ENCODE measurements around the gene ARHGEF1.
A peak's percentile ranks its signal among the peaks of the same experiment; 100 is the strongest.

ARHGEF1 gene

GRCh38 chr19:41849067-41849466 lies 33.9 kb upstream of the ARHGEF1 start:
- DNase-seq (ENCODE audit: low read depth): no peak
- no peak for TF ChIP-seq CTCF (IDR thresholded peaks at IDR 0.05; ENCODE audit: low read depth, low read length)
- no peak for TF ChIP-seq MYC (IDR thresholded peaks at IDR 0.05; ENCODE audit: low read depth, low read length)
- TF ChIP-seq POLR2A (IDR thresholded peaks at IDR 0.05; ENCODE audit: extremely low read depth, insufficient read length): no peak
- TF ChIP-seq MAX (IDR thresholded peaks at IDR 0.05; ENCODE audit: low read depth, low read length): no peak
- no peak overlapping the region for H3K4me3 ChIP-seq (ENCODE audit: low read depth, low read length)

DNA sequence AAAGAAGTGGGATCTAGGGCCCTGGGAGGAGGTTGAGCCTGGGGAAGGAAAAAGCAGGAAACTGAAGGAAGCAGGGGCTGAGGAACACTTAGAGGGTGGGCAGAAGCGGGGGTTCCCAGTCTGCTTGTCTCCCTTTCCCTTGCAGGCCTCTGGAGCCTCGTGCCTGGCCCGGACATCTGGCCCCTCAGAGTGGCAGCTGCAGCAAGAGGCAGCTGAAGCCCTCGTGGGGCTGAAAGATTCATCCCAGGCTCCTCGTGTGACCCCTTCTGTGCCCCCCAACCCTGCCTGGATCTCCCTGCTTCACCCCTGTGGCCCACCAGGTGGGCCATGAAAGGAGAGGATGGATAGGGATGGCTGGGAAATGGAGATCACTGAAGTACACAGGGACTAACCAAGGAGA lies 32.6 kb upstream of the ARHGEF1 start:
- DNase-seq (ENCODE audit: low read depth): no peak
- no peak overlapping the region for H3K4me3 ChIP-seq (ENCODE audit: low read depth, low read length)
- TF ChIP-seq CTCF (IDR thresholded peaks at IDR 0.05; ENCODE audit: low read depth, low read length): no peak
- TF ChIP-seq MAX (IDR thresholded peaks at IDR 0.05; ENCODE audit: low read depth, low read length): no peak
- TF ChIP-seq POLR2A (IDR thresholded peaks at IDR 0.05; ENCODE audit: extremely low read depth, insufficient read length): no peak
- no peak for TF ChIP-seq MYC (IDR thresholded peaks at IDR 0.05; ENCODE audit: low read depth, low read length)

GRCh38 chr19:41851456-41851855 lies 31.5 kb upstream of the ARHGEF1 start:
- no peak overlapping the region for H3K4me3 ChIP-seq (ENCODE audit: low read depth, low read length)
- no peak for TF ChIP-seq MYC (IDR thresholded peaks at IDR 0.05; ENCODE audit: low read depth, low read length)
- TF ChIP-seq CTCF (IDR thresholded peaks at IDR 0.05; ENCODE audit: low read depth, low read length): no peak
- no peak for TF ChIP-seq POLR2A (IDR thresholded peaks at IDR 0.05; ENCODE audit: extremely low read depth, insufficient read length)
- no peak for TF ChIP-seq MAX (IDR thresholded peaks at IDR 0.05; ENCODE audit: low read depth, low read length)
- DNase-seq (ENCODE audit: low read depth): no peak

DNA sequence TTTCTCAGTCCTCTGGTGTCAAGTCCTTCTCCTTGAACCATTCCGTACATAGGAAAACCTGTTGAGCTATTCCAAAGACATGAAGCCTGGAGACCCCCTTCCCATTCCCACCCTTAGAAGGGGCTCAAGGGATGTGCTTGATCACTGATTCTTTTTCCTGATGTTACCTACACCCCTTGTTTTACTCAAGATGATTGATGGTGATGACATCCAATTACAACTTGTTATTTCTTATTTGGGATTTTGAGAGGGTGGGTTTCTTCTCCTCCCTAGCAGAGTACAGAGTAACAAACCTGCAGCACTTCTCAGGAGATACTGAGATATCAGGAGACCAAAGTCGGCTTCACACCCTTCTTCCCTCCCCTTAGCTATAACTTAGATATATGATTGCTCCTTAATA lies 29.6 kb upstream of the ARHGEF1 start:
- H3K4me3 ChIP-seq (ENCODE audit: low read depth, low read length): no peak overlapping the region
- DNase-seq (ENCODE audit: low read depth): no peak
- TF ChIP-seq MAX (IDR thresholded peaks at IDR 0.05; ENCODE audit: low read depth, low read length): no peak
- TF ChIP-seq CTCF (IDR thresholded peaks at IDR 0.05; ENCODE audit: low read depth, low read length): no peak
- TF ChIP-seq POLR2A (IDR thresholded peaks at IDR 0.05; ENCODE audit: extremely low read depth, insufficient read length): no peak
- no peak for TF ChIP-seq MYC (IDR thresholded peaks at IDR 0.05; ENCODE audit: low read depth, low read length)

- TF ChIP-seq POLR2A (IDR thresholded peaks at IDR 0.05; ENCODE audit: extremely low read depth, insufficient read length) (no peak), MYC (IDR thresholded peaks at IDR 0.05; ENCODE audit: low read depth, low read length) (no peak), CTCF (IDR thresholded peaks at IDR 0.05; ENCODE audit: low read depth, low read length) (no peak), MAX (IDR thresholded peaks at IDR 0.05; ENCODE audit: low read depth, low read length) (no peak)
- no peak for DNase-seq (ENCODE audit: low read depth)
- H3K4me3 ChIP-seq (ENCODE audit: low read depth, low read length): no peak overlapping the region
Measured at GRCh38 chr19:41853768-41854167, 29.2 kb upstream of the ARHGEF1 start.

GRCh38 chr19:41859213-41859617 lies 23.8 kb upstream of the ARHGEF1 start:
- DNase-seq (ENCODE audit: low read depth): no peak
- H3K4me3 ChIP-seq (ENCODE audit: low read depth, low read length): peak overlapping the region; percentile 44
- no peak for TF ChIP-seq CTCF (IDR thresholded peaks at IDR 0.05; ENCODE audit: low read depth, low read length)
- TF ChIP-seq MAX (IDR thresholded peaks at IDR 0.05; ENCODE audit: low read depth, low read length): no peak
- TF ChIP-seq POLR2A (IDR thresholded peaks at IDR 0.05; ENCODE audit: extremely low read depth, insufficient read length): no peak
- TF ChIP-seq MYC (IDR thresholded peaks at IDR 0.05; ENCODE audit: low read depth, low read length): no peak
